Spleen (tissue), 7 donors: ENCODE results near the gene DRAM1.

Source experiments
- POLR2A ChIP-seq, 3 donors: fragments of 450-650 bp; IDR thresholded peaks; one replicate each; pipeline ENCODE4 v1.5.1; 2017; ENCODE audit warnings: antibody characterized with exemption in 3 of 3, mild to moderate bottlenecking in 1 of 3
- TF ChIP-seq, protein P1 (sequence below), 11 experiments: fragments of 200-600 bp in 7 of 11; fragments of 450-650 bp in 4 of 11; sonication (generic) in 4 of 11; IDR thresholded peaks in 8 of 11; conservative IDR thresholded peaks in 3 of 11; 1 replicate in 7 of 11; 2 replicates in 4 of 11; pipeline versions ENCODE4 v1.4.0 to v1.8.0; 2016 to 2021; ENCODE audit warnings: antibody characterized with exemption in 11 of 11, inconsistent platforms in 4 of 11, mild to moderate bottlenecking in 1 of 11
- donor health status: DM: no; HTN: no; CAD: no; lungs with moderate emphysema.
- donor health status: DM: no; HTN: no; CAD: no.
- donor health status: DM: no; HTN: no; CAD: no.

DNA sequence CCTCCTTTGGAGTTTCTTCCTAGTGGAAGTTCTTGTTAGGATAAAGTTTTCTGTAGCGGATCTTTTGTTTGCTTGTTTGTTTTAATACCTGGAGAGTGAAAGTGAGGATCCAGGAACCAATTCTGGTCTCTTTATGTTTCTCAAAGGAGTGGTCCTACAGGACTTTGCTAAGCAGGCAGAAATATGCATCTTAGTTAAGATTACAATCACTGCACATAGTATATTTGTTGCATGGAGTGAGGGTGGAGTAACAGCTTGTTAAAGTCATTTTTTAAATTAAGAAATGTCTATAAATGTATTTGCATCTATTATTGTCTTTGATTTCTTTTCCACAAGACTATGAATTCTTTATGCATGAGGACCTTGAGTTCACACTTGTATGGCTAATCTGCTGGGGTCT lies 76.7 kb downstream of the DRAM1 start:
- TF ChIP-seq, protein P1, sequence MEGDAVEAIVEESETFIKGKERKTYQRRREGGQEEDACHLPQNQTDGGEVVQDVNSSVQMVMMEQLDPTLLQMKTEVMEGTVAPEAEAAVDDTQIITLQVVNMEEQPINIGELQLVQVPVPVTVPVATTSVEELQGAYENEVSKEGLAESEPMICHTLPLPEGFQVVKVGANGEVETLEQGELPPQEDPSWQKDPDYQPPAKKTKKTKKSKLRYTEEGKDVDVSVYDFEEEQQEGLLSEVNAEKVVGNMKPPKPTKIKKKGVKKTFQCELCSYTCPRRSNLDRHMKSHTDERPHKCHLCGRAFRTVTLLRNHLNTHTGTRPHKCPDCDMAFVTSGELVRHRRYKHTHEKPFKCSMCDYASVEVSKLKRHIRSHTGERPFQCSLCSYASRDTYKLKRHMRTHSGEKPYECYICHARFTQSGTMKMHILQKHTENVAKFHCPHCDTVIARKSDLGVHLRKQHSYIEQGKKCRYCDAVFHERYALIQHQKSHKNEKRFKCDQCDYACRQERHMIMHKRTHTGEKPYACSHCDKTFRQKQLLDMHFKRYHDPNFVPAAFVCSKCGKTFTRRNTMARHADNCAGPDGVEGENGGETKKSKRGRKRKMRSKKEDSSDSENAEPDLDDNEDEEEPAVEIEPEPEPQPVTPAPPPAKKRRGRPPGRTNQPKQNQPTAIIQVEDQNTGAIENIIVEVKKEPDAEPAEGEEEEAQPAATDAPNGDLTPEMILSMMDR (IDR thresholded peaks at IDR 0.05 in 8 of 11, conservative IDR thresholded peaks at IDR 0.05 in 3 of 11): no peak
- TF ChIP-seq POLR2A (IDR thresholded peaks at IDR 0.05): no peak
